Measurements from ENCODE around the gene GSDME.

GSDME gene

GRCh38 chr7:24769851-24770250 is 12.6 kb upstream of the GSDME start:
- no peaks in the 10 kb centered on the region for H3K36me3 ChIP-seq (ENCODE audit: insufficient read depth)
- H3K27ac ChIP-seq, result no peak overlapping the region
- no peaks in the 10 kb centered on the region for H4K20me1 ChIP-seq (ENCODE audit: insufficient read depth)
- H3K4me2 ChIP-seq, result no peak overlapping the region
- H3K79me2 ChIP-seq (ENCODE audit: insufficient read depth, low read depth), result no peaks in the 10 kb centered on the region
- H3K27me3 ChIP-seq (ENCODE audit: insufficient read depth, low read depth), result no peaks in the 10 kb centered on the region
- TF ChIP-seq, protein P1, sequence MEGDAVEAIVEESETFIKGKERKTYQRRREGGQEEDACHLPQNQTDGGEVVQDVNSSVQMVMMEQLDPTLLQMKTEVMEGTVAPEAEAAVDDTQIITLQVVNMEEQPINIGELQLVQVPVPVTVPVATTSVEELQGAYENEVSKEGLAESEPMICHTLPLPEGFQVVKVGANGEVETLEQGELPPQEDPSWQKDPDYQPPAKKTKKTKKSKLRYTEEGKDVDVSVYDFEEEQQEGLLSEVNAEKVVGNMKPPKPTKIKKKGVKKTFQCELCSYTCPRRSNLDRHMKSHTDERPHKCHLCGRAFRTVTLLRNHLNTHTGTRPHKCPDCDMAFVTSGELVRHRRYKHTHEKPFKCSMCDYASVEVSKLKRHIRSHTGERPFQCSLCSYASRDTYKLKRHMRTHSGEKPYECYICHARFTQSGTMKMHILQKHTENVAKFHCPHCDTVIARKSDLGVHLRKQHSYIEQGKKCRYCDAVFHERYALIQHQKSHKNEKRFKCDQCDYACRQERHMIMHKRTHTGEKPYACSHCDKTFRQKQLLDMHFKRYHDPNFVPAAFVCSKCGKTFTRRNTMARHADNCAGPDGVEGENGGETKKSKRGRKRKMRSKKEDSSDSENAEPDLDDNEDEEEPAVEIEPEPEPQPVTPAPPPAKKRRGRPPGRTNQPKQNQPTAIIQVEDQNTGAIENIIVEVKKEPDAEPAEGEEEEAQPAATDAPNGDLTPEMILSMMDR (conservative IDR thresholded peaks at IDR 0.05; ENCODE audit: low read depth, low read length), result no peak
- no peak overlapping the region for H2AFZ ChIP-seq (ENCODE audit: low read depth)
- H3K4me1 ChIP-seq (ENCODE audit: low read depth, poor library complexity, severe bottlenecking), result no peaks in the 10 kb centered on the region
- H3K9ac ChIP-seq, result no peak overlapping the region
- no peak overlapping the region for H3K4me3 ChIP-seq (IDR thresholded peaks at IDR 0.05; ENCODE audit: insufficient read depth, low read depth, low read length)

GRCh38 chr7:24769014-24769830 is 12.0 kb upstream of the GSDME start:
- no peak overlapping the region for H3K9ac ChIP-seq
- no peaks in the 10 kb centered on the region for H3K36me3 ChIP-seq (ENCODE audit: insufficient read depth)
- no peak overlapping the region for H3K4me3 ChIP-seq (IDR thresholded peaks at IDR 0.05; ENCODE audit: insufficient read depth, low read depth, low read length)
- no peaks in the 10 kb centered on the region for H3K27me3 ChIP-seq (ENCODE audit: insufficient read depth, low read depth)
- TF ChIP-seq, protein P1 (conservative IDR thresholded peaks at IDR 0.05; ENCODE audit: low read depth, low read length), result no peak
- H3K27ac ChIP-seq, result no peak overlapping the region
- H3K4me2 ChIP-seq, result no peak overlapping the region
- no peak overlapping the region for H2AFZ ChIP-seq (ENCODE audit: low read depth)
- no peaks in the 10 kb centered on the region for H4K20me1 ChIP-seq (ENCODE audit: insufficient read depth)
- H3K4me1 ChIP-seq (ENCODE audit: low read depth, poor library complexity, severe bottlenecking), result no peaks in the 10 kb centered on the region
- no peaks in the 10 kb centered on the region for H3K79me2 ChIP-seq (ENCODE audit: insufficient read depth, low read depth)

GRCh38 chr7:24767878-24768569 is 10.8 kb upstream of the GSDME start:
- no peak overlapping the region for H3K9ac ChIP-seq
- no peak overlapping the region for H3K27ac ChIP-seq
- no peaks in the 10 kb centered on the region for H3K79me2 ChIP-seq (ENCODE audit: insufficient read depth, low read depth)
- H3K27me3 ChIP-seq (ENCODE audit: insufficient read depth, low read depth), result no peaks in the 10 kb centered on the region
- TF ChIP-seq, protein P1 (conservative IDR thresholded peaks at IDR 0.05; ENCODE audit: low read depth, low read length), result no peak
- H3K36me3 ChIP-seq (ENCODE audit: insufficient read depth), result no peaks in the 10 kb centered on the region
- H2AFZ ChIP-seq (ENCODE audit: low read depth), result no peak overlapping the region
- H4K20me1 ChIP-seq (ENCODE audit: insufficient read depth), result no peaks in the 10 kb centered on the region
- no peak overlapping the region for H3K4me3 ChIP-seq (IDR thresholded peaks at IDR 0.05; ENCODE audit: insufficient read depth, low read depth, low read length)
- H3K4me1 ChIP-seq (ENCODE audit: low read depth, poor library complexity, severe bottlenecking), result no peaks in the 10 kb centered on the region
- H3K4me2 ChIP-seq, result no peak overlapping the region

GRCh38 chr7:24764972-24765744 is 7.9 kb upstream of the GSDME start:
- no peaks in the 10 kb centered on the region for H3K36me3 ChIP-seq (ENCODE audit: insufficient read depth)
- H3K79me2 ChIP-seq (ENCODE audit: insufficient read depth, low read depth), result no peaks in the 10 kb centered on the region
- H4K20me1 ChIP-seq (ENCODE audit: insufficient read depth), result no peaks in the 10 kb centered on the region
- H2AFZ ChIP-seq (ENCODE audit: low read depth), result no peak overlapping the region
- TF ChIP-seq, protein P1 (conservative IDR thresholded peaks at IDR 0.05; ENCODE audit: low read depth, low read length), result no peak
- no peak overlapping the region for H3K9ac ChIP-seq
- no peak overlapping the region for H3K27ac ChIP-seq
- no peaks in the 10 kb centered on the region for H3K4me1 ChIP-seq (ENCODE audit: low read depth, poor library complexity, severe bottlenecking)
- H3K4me2 ChIP-seq, result no peak overlapping the region
- H3K27me3 ChIP-seq (ENCODE audit: insufficient read depth, low read depth), result no peaks in the 10 kb centered on the region
- no peak overlapping the region for H3K4me3 ChIP-seq (IDR thresholded peaks at IDR 0.05; ENCODE audit: insufficient read depth, low read depth, low read length)

Measured in KMS-11 (cell line).